OCI-M1 (cell line): ENCODE data around the gene RSPRY1.
"Not testable (repeated sequence)": the region's sequence is repeated elsewhere in the genome, so short reads cannot be mapped to it uniquely, and the experiment has no call there.

Source experiments
- DNase-seq: peaks from one replicate; lab custom pipeline; 2025; lab: John Stamatoyannopoulos, UW

Gene RSPRY1

GRCh38 chr16:57186872-57187854 is 1.0 kb downstream of the RSPRY1 start:
- DNase-seq, result peak; percentile 47

GRCh38 chr16:57187902-57188710 is 2.0 kb downstream of the RSPRY1 start:
- DNase-seq, result not testable (repeated sequence)

GRCh38 chr16:57188711-57189002 is 2.5 kb downstream of the RSPRY1 start:
- no peak for DNase-seq

- not testable (repeated sequence) for DNase-seq
Observed at GRCh38 chr16:57189527-57189926, 3.4 kb downstream of the RSPRY1 start.

GRCh38 chr16:57190136-57190535 is 4.0 kb downstream of the RSPRY1 start:
- DNase-seq, result no peak

- DNase-seq, result no peak
Observed at GRCh38 chr16:57191056-57191571, 5.0 kb downstream of the RSPRY1 start.

GRCh38 chr16:57192146-57192545 is 6.0 kb downstream of the RSPRY1 start:
- no peak for DNase-seq

GRCh38 chr16:57192720-57193486 is 6.8 kb downstream of the RSPRY1 start:
- no peak for DNase-seq

- DNase-seq, result no peak
Observed at GRCh38 chr16:57194512-57194911, 8.4 kb downstream of the RSPRY1 start.

- no peak for DNase-seq
Observed at GRCh38 chr16:57196286-57196685, 10.2 kb downstream of the RSPRY1 start.

GRCh38 chr16:57196753-57197152 is 10.6 kb downstream of the RSPRY1 start:
- no peak for DNase-seq

GRCh38 chr16:57200321-57200720 is 14.2 kb downstream of the RSPRY1 start:
- not testable (repeated sequence) for DNase-seq

- not testable (repeated sequence) for DNase-seq
Observed at GRCh38 chr16:57200926-57201325, 14.8 kb downstream of the RSPRY1 start.

- no peak for DNase-seq
Observed at GRCh38 chr16:57202095-57202886, 16.2 kb downstream of the RSPRY1 start.

GRCh38 chr16:57203451-57203850 is 17.3 kb downstream of the RSPRY1 start:
- no peak for DNase-seq

- no peak for DNase-seq
Observed at GRCh38 chr16:57204675-57205074, 18.5 kb downstream of the RSPRY1 start.

GRCh38 chr16:57208926-57209325 is 22.8 kb downstream of the RSPRY1 start:
- DNase-seq, result no peak

- DNase-seq, result no peak
Observed at GRCh38 chr16:57209780-57210179, 23.7 kb downstream of the RSPRY1 start.

GRCh38 chr16:57213462-57213861 is 27.3 kb downstream of the RSPRY1 start:
- DNase-seq, result no peak

- no peak for DNase-seq
Observed at GRCh38 chr16:57216968-57217367, 30.8 kb downstream of the RSPRY1 start.

GRCh38 chr16:57223057-57223456 is 36.9 kb downstream of the RSPRY1 start:
- no peak for DNase-seq
